Hepatocyte (in vitro differentiated cells): ENCODE measurements around the gene ADGRE1.

Experiments used
- EZH2 ChIP-seq: fragments of 200-600 bp; sonication (generic); IDR thresholded peaks from 2 replicates; pipeline ENCODE4 v1.6.1; 2016; ENCODE audit warnings: antibody characterized with exemption, mild to moderate bottlenecking, borderline replicate concordance
- TF ChIP-seq, protein P1 (sequence below): fragments of 200-600 bp; sonication (generic); IDR thresholded peaks from 2 replicates; pipeline ENCODE4 v1.5.1; 2016; ENCODE audit warnings: antibody characterized with exemption, mild to moderate bottlenecking; ENCODE audit not compliant: poor library complexity

DNA sequence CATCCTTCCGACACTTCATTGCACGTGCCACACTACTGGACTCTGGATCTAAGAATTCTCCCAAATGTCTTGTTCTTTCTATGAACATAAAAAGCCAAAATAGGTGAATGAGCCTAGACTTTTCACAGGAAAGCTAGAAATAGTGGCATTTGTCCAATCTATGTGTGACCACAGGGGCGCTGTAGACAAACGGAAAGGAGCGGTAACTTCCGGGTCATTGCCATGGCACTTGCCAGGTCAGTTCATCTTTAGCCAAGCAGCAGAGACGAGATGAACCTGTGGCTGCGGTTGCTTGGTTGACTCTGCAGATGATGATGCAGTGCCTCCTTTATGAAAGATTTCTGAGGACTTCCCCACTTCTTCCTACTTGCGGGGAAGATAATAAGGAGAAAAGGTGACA, 65.6 kb downstream of the ADGRE1 start:
- TF ChIP-seq, protein P1, sequence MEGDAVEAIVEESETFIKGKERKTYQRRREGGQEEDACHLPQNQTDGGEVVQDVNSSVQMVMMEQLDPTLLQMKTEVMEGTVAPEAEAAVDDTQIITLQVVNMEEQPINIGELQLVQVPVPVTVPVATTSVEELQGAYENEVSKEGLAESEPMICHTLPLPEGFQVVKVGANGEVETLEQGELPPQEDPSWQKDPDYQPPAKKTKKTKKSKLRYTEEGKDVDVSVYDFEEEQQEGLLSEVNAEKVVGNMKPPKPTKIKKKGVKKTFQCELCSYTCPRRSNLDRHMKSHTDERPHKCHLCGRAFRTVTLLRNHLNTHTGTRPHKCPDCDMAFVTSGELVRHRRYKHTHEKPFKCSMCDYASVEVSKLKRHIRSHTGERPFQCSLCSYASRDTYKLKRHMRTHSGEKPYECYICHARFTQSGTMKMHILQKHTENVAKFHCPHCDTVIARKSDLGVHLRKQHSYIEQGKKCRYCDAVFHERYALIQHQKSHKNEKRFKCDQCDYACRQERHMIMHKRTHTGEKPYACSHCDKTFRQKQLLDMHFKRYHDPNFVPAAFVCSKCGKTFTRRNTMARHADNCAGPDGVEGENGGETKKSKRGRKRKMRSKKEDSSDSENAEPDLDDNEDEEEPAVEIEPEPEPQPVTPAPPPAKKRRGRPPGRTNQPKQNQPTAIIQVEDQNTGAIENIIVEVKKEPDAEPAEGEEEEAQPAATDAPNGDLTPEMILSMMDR = no peak
- no peak for TF ChIP-seq EZH2
